K562 (cell line): ENCODE data around the gene LBHD1. TPM values are rescaled to one million over a fixed set of nuclear protein-coding genes. Genes with fewer than 3 reads are reported as not detected.
A peak's percentile ranks its signal among the peaks of the same experiment; 100 is the strongest.

ENCODE experiments used
- CEBPB ChIP-seq: fragments of 450-650 bp; IDR thresholded peaks from 2 replicates; pipeline ENCODE4 v1.6.1; 2016; ENCODE audit warnings: missing genetic modification characterization, missing compliant biosample characterization
- CTCF ChIP-seq, 3 experiments: IDR thresholded peaks in 2 of 3; conservative IDR thresholded peaks in 1 of 3; 2 replicates each; pipeline ENCODE4 v1.5.1; 2011 to 2012; ENCODE audit warnings: low read length in 3 of 3, mild to moderate bottlenecking in 3 of 3, control low read depth in 2 of 3, improper control_type of control experiment in 1 of 3, inconsistent platforms in 1 of 3, low read depth in 1 of 3, mixed read lengths in 1 of 3, moderate library complexity in 1 of 3; ENCODE audit not compliant: insufficient read depth in 2 of 3
- DIDO1 ChIP-seq: fragments of 450-650 bp; IDR thresholded peaks from 2 replicates; pipeline ENCODE4 v1.6.1; 2016; ENCODE audit warnings: low read depth, missing biosample characterization, missing genetic modification characterization
- DLX4 ChIP-seq: fragments of 250-450 bp; sonication (Bioruptor Pico); IDR thresholded peaks from 2 replicates; pipeline ENCODE4 v1.6.1; 2021; ENCODE audit warnings: mild to moderate bottlenecking
- HDGF ChIP-seq: fragments of 450-650 bp; IDR thresholded peaks from 2 replicates; pipeline ENCODE4 v1.6.1; 2016
- ID3 ChIP-seq, 2 experiments: fragments of 250-450 bp in 1 of 2; fragments of 450-650 bp in 1 of 2; sonication (Bioruptor Pico) in 1 of 2; IDR thresholded peaks; 2 replicates each; pipeline versions ENCODE4 v1.6.1 to v1.8.0; 2016 to 2021; ENCODE audit warnings: mild to moderate bottlenecking in 2 of 2, moderate library complexity in 2 of 2, missing compliant biosample characterization in 1 of 2, missing genetic modification characterization in 1 of 2
- KDM1A ChIP-seq, 2 experiments: fragments of 450-650 bp; IDR thresholded peaks; 2 replicates each; pipeline ENCODE4 v1.6.1; 2016; ENCODE audit warnings: mild to moderate bottlenecking in 2 of 2
- MAFF ChIP-seq: IDR thresholded peaks from 2 replicates; pipeline ENCODE4 v1.6.1; 2012; ENCODE audit warnings: low read length, improper control_type of control experiment
- MBD2 ChIP-seq: sonication (generic); IDR thresholded peaks from 2 replicates; pipeline ENCODE4 v1.6.1; 2016; ENCODE audit warnings: low read depth, borderline replicate concordance
- MCM3 ChIP-seq: fragments of 450-650 bp; IDR thresholded peaks from 2 replicates; pipeline ENCODE4 v1.6.1; 2016
- MNT ChIP-seq, 2 experiments: fragments of 450-650 bp; conservative IDR thresholded peaks; 2 replicates each; pipeline ENCODE4 v1.6.1; 2017; ENCODE audit warnings: mild to moderate bottlenecking in 2 of 2, moderate library complexity in 2 of 2
- MYNN ChIP-seq, 2 experiments: sonication (generic); formaldehyde crosslinking in 1 of 2; IDR thresholded peaks; 2 replicates each; pipeline versions ENCODE4 v1.5.0 to v1.6.1; 2016 to 2020; ENCODE audit warnings: antibody characterized with exemption in 1 of 2, missing genetic modification reagents in 1 of 2
- NFRKB ChIP-seq: fragments of 450-650 bp; IDR thresholded peaks from 2 replicates; pipeline ENCODE4 v1.6.1; 2016; ENCODE audit warnings: low read depth
- PATZ1 ChIP-seq: fragments of 250-450 bp; sonication (Bioruptor Pico); IDR thresholded peaks from 2 replicates; pipeline ENCODE4 v1.5.0; 2020; ENCODE audit warnings: mild to moderate bottlenecking, borderline replicate concordance
- RBM17 ChIP-seq: fragments of 200-400 bp; formaldehyde crosslinking; IDR thresholded peaks from 2 replicates; pipeline ENCODE4 v1.6.1; 2017; ENCODE audit warnings: low read depth, mild to moderate bottlenecking, low read length, borderline replicate concordance
- SPI1 ChIP-seq: IDR thresholded peaks from 2 replicates; pipeline ENCODE4 v1.6.1; 2011; ENCODE audit warnings: low read depth, low read length, control low read depth, borderline replicate concordance
- SRSF1 ChIP-seq: fragments of 200-400 bp; formaldehyde crosslinking; IDR thresholded peaks from 2 replicates; pipeline ENCODE4 v1.6.1; 2017; ENCODE audit warnings: mild to moderate bottlenecking, low read depth, low read length, moderate library complexity
- TAF1 ChIP-seq: IDR thresholded peaks from 2 replicates; pipeline ENCODE4 v1.6.1; 2011; ENCODE audit warnings: mild to moderate bottlenecking, low read length, moderate library complexity; ENCODE audit not compliant: insufficient read depth, control insufficient read depth, severe bottlenecking; ENCODE audit errors: extremely low read depth
- ZNF449 ChIP-seq: fragments of 250-450 bp; sonication (Bioruptor Pico); IDR thresholded peaks from 2 replicates; pipeline ENCODE4 v1.8.0; 2022; ENCODE audit warnings: moderate library complexity, mild to moderate bottlenecking, inconsistent platforms
- ZNF589 ChIP-seq: fragments of 200-800 bp; sonication (Bioruptor generic); IDR thresholded peaks from 2 replicates; pipeline ENCODE4 v1.6.1; 2016; ENCODE audit warnings: low read depth, missing genetic modification characterization, missing compliant biosample characterization
- polyA plus RNA-seq, 8 experiments: library from polyadenylated mRNA; depleted of rRNA in 4 of 8; stranded (reverse) in 5 of 8; unstranded in 3 of 8; fragments of >200 nt; fragmentation: Nextera tagmentation in 2 of 8; fragmentation: Illumina TruSeq in 1 of 8; extraction: Ambion mirVana in 2 of 8; extraction: Trizol in 1 of 8; gene quantifications; 2 replicates each; pipeline versions ENCODE4 v1.2.1 to v1.2.3, GENCODE V29; 2011 to 2014; ENCODE audit warnings: inconsistent platforms in 1 of 8, missing spikeins in 1 of 8
- total RNA-seq, 7 experiments: library from RNA; depleted of rRNA in 6 of 7; stranded (reverse); fragments of >200 nt in 6 of 7; fragmentation: Illumina TruSeq in 2 of 7; extraction: Trizol in 2 of 7; gene quantifications; 2 replicates each; pipeline versions ENCODE4 v1.2.1 to v1.2.3, GENCODE V29; 2011 to 2021; ENCODE audit warnings: low replicate concordance in 1 of 7

LBHD1 gene
- total and polyA plus RNA-seq, 9 of the 15 experiments (the other 6 are each of a cell fraction or from before 2014, with no cell fraction given), result 2.6 to 28.0 (median 12.5) TPM

GRCh38 chr11:62665075-62665598 lies 6.9 kb downstream of the LBHD1 start, which contains the start of the genes C11orf98 and CSKMT (continued):
- TF ChIP-seq CTCF (IDR thresholded peaks at IDR 0.05 in 2 of 3, conservative IDR thresholded peaks at IDR 0.05 in 1 of 3; ENCODE audit: insufficient read depth in 2 of 3, low read depth in 1 of 3, low read length in 3 of 3), result no peak
- TF ChIP-seq RBM17, result no peak
- TF ChIP-seq ID3 (CRISPR knock-in tag; IDR thresholded peaks at IDR 0.05), result no peak
- no peak for TF ChIP-seq ID3 (tag; IDR thresholded peaks at IDR 0.05)
- no peak for TF ChIP-seq CEBPB (tag)
- TF ChIP-seq SPI1, result peak; percentile 77; the same call in 1 of the 2 replicates
- peak; percentile 81; the same call in 1 of the 2 replicates for TF ChIP-seq PATZ1 (CRISPR knock-in tag)
- no peak for TF ChIP-seq MAFF
- 0 out of 2 replicates have a peak, but pooled peaks have one; percentile 30 for TF ChIP-seq DLX4 (CRISPR knock-in tag)
- TF ChIP-seq TAF1, result peak; percentile 99
- no peak for TF ChIP-seq HDGF
- no peak for TF ChIP-seq MCM3
- peak; percentile 79; the same call in 1 of the 2 replicates for TF ChIP-seq MYNN (IDR thresholded peaks at IDR 0.05)
- no peak for TF ChIP-seq MYNN (CRISPR knock-in tag; IDR thresholded peaks at IDR 0.05)
- no peak for TF ChIP-seq DIDO1 (tag)
- TF ChIP-seq KDM1A (IDR thresholded peaks at IDR 0.05), result no peak; a peak in 1 of 4 replicates
- 0 out of 2 replicates have a peak, but pooled peaks have one; percentile 12 for TF ChIP-seq ZNF589 (CRISPR knock-in tag)
- TF ChIP-seq NFRKB, result no peak
- TF ChIP-seq ZNF449 (CRISPR knock-in tag), result no peak
- TF ChIP-seq SRSF1, result no peak
- peak; percentile 52 to 61; a peak in 2 of 4 replicates for TF ChIP-seq MNT (conservative IDR thresholded peaks at IDR 0.05)
- peak; percentile 88 for TF ChIP-seq MBD2
